Measurements from ENCODE around the gene AP3D1.

Gene AP3D1

GRCh38 chr19:2057484-2058469 lies 93.6 kb downstream of the AP3D1 start:
- no peak overlapping the region for H3K4me3 ChIP-seq (ENCODE audit: low read length)
- no peak for TF ChIP-seq ZNF274 (IDR thresholded peaks at IDR 0.05; ENCODE audit: low read depth, low read length)

GRCh38 chr19:2056837-2057192 lies 94.6 kb downstream of the AP3D1 start:
- no peak overlapping the region for H3K4me3 ChIP-seq (ENCODE audit: low read length)
- TF ChIP-seq ZNF274 (IDR thresholded peaks at IDR 0.05; ENCODE audit: low read depth, low read length), result no peak

GRCh38 chr19:2055931-2056836 lies 95.2 kb downstream of the AP3D1 start:
- no peak overlapping the region; the same call in 1 of the 2 replicates for H3K4me3 ChIP-seq (ENCODE audit: low read length)
- TF ChIP-seq ZNF274 (IDR thresholded peaks at IDR 0.05; ENCODE audit: low read depth, low read length), result no peak

GRCh38 chr19:2054763-2055162 lies 96.6 kb downstream of the AP3D1 start:
- no peak for TF ChIP-seq ZNF274 (IDR thresholded peaks at IDR 0.05; ENCODE audit: low read depth, low read length)
- no peak overlapping the region for H3K4me3 ChIP-seq (ENCODE audit: low read length)

- H3K4me3 ChIP-seq (ENCODE audit: low read length), result no peak overlapping the region
- TF ChIP-seq ZNF274 (IDR thresholded peaks at IDR 0.05; ENCODE audit: low read depth, low read length), result no peak
These were observed 97.6 kb downstream of the AP3D1 start for GRCh38 chr19:2053601-2054389.

GRCh38 chr19:2051773-2052704 lies 99.3 kb downstream of the AP3D1 start:
- peak overlapping the region; percentile 32; the same call in 1 of the 2 replicates for H3K4me3 ChIP-seq (ENCODE audit: low read length)

GRCh38 chr19:2050991-2051772 lies 100.2 kb downstream of the AP3D1 start, which contains the start of gene MKNK2:
Gene MKNK2, minus strand, starts transcription at chr19:2051244. Its CDS starts 393 bp downstream, at chr19:2050851.
- TF ChIP-seq ZNF274 (IDR thresholded peaks at IDR 0.05; ENCODE audit: low read depth, low read length), result no peak

More at GRCh38 chr19:2051773-2052704, 99.3 kb downstream of the AP3D1 start:
- no peak for TF ChIP-seq ZNF274 (IDR thresholded peaks at IDR 0.05; ENCODE audit: low read depth, low read length)

More at GRCh38 chr19:2050991-2051772, 100.2 kb downstream of the AP3D1 start, which contains the start of gene MKNK2:
- peak within 1 kb of the TSS; percentile 82 for H3K4me3 ChIP-seq (ENCODE audit: low read length)
